GM18499 (cell line): ENCODE results near the gene SAYSD1.
"Not testable (repeated sequence)": the region's sequence is repeated elsewhere in the genome, so short reads cannot be mapped to it uniquely, and the experiment has no call there.

Experiments used
- ATAC-seq: cut with Tn5 transposase; IDR thresholded peaks from one replicate; pipeline ENCODE4 v1.9.1; 2021; ENCODE audit warnings: moderate number of reproducible peaks; ENCODE audit not compliant: insufficient read depth, unreplicated experiment

SAYSD1 gene, protein sequence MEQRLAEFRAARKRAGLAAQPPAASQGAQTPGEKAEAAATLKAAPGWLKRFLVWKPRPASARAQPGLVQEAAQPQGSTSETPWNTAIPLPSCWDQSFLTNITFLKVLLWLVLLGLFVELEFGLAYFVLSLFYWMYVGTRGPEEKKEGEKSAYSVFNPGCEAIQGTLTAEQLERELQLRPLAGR

DNA sequence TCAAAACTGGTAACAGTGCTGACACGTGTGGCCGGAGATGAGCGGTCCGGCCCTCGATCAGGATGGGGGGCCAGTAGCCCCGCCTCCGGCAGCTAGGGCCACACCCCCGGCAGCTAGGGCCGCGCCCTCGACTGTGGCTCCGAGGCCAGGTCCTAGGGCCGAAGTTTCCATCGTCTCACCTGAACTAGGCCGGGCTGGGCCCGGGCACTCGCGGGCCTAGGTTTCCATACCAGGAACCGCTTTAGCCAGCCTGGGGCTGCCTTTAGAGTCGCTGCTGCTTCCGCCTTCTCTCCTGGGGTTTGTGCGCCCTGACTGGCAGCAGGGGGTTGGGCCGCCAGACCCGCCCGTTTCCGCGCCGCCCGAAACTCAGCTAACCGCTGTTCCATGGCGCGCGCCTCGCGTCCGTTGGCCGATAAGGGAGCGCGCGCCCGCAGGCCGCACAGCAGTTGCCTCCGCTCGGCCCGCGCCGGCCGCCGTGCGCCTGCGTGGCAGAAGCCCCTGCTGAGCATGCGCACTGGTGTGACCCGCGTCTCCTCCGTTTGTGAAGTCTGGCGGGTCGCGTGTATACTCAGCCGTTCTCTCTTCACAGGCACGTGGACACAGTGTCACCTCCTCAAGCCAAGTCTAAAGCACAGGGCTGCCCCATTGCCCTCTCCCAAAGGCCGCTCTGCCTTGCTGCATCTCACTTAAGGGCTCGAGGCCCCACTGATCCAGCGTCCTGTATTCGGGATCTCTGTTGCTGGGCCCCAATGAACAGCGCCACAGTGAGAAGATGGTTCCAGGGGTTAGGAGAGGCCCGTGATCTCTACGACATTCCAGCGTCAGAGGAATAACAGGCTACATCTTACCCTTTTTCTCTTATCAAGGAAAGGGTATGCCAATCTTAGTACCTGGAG lies at the start of gene SAYSD1:
Gene SAYSD1 (minus strand): TSS at position 483 of the 896 bp plus-strand sequence. CDS start 97 bp downstream, at position 386.
- ATAC-seq = peak; percentile 73

DNA sequence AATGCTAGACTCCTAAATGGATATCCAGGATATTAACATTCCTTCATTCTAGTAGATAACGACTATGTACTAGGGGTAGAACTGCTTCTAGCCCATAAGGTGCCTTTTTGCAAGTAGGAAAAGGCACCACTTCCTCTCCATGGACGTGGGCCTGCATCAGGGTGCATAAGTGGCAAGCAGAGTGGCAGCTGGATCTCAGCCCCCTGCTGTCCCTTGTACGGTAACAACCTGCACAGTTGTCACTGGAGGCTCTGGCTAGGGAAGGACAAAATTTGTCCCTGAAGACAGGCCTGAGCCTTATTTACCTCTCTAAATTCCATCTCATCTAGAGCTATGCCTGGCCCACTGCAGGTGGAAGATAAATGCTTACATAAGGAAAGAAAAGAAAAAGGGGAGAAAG lies 42.5 kb upstream of the SAYSD1 start:
- ATAC-seq = no peak

DNA sequence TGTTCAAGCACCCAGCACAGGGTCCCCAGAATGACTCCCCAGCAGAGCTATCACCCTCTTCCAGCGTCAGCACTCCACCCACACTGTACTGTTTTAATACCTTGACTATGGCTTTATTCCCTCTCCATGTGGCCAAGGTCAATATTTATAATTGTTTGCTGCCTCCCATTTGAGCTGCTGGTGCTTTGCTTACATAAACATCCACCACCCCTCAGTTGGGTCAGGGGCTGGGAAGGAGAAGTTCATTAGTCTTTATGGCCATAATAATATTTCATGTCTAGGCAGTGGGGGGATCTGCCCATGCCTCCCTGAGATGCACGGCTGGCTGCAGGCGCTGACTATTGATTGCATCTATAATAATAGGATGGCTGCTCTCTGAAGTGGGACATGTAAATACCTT lies 41.8 kb upstream of the SAYSD1 start:
- ATAC-seq = no peak

DNA sequence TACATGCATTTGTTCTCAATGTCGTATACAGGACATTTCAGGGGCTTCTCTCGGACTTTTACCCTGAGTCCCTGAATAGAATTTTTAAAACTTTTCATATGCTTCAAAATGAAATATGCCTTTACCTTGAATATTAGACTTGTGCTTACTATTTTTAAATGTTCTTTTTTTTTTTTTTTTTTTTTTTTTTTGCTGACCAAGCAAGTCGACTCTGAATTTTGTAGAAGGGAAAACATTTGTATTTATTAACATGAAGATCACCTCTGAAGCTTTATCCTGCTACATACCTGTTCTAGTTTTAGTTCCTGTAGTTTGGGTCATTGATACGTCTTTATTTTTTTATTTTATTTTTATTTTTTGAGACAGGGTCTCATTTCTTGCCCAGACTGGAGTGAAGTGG lies 39.7 kb upstream of the SAYSD1 start:
- no peak for ATAC-seq

DNA sequence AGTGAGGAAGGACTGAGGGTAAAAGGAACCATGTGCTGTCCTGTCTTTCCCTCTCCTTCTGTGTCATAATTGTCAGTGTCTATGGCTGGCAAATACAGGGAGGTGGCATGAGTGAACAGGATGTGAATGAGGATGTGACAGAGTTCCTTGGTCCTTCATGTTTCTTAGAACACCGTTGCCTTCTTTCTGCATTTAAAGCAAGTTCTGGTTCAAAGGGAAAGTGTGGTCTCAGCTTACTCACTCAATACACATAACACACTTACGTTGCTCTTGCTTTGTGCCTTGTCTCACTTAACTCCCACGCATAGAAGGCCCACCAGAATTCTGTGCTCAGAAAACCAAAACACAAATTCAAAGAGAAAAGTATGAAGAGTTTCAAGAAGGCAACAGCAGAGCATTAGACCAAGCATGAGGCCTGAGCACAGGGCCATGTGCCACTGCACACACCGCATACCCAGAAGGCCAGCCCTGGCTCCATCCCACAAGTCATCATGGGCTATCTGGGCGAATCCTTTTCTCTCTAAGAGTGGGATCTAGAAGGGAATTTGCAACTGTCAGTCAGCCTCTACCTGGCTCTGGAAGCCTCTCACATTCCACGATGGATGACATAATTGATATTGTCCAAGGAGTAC lies 38.9 kb upstream of the SAYSD1 start:
- no peak for ATAC-seq

DNA sequence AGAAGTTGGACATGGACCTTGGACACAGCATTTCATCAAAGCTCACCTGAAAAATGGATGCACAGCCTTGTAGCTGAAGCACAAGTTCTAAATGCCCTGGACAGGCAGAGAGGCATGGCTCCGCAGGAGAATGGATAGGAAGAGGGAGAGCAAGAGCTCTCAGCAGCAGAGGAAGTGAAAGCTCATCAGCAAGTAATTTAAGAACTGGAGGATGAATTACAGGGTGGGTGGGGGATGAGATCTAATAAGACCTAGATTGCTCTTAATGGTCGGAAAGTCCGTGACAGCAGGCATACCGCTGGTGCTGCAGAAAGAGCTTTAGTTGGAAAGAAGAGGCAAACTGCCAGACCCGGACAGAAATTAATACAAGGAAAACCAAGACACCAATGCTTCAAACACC lies 37.3 kb upstream of the SAYSD1 start:
- ATAC-seq = no peak

DNA sequence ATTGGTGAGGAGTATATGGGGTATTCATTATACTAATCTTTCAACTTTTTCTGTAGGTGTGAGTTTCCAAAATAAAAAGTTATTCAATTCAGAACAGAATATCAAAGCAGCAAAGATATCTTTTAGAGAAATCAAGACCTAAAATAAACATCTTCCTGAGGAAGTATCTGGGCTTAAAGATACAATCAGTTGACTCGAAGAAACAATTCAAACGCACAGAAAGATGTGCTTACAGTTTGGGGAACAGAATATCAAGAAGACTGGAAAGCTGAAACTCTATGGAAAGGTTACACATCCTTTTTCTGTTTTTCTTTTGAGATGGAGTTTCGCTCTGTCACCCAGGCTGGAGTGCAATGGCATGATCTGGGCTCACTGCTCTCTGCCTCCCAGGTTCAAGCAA lies 36.2 kb upstream of the SAYSD1 start:
- ATAC-seq = no peak

DNA sequence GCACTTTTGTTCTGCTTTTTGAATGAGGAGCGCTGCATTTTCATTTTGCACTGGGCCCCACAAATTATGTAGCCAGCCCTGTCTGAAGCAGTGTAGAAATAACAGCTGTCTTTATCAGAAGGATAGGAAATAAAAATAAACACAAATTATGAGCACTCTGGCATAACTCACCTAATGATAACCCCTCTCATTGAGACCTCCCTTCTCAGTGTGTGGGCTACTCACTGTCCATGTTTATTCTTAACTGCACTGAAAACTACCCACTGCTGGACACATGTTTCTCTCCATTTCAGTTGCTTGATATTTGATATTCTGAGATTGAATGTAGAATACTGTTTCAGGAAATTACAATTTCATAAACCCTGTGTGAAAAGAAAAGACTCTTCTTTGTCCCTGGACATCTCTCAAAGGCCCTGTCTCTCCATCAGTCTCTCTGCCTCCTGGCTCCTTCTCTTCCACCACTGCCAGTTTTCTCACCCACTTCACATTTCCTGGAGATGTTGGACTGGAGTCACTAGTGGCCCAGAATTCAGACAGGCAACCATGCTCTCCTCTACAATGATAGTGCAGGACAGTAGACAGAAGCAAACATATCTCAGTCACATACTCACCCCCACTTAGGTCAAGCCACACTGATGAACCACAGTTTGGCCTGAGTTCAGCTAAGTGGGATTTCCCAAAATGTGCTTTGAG lies 29.6 kb upstream of the SAYSD1 start:
- ATAC-seq = no peak

DNA sequence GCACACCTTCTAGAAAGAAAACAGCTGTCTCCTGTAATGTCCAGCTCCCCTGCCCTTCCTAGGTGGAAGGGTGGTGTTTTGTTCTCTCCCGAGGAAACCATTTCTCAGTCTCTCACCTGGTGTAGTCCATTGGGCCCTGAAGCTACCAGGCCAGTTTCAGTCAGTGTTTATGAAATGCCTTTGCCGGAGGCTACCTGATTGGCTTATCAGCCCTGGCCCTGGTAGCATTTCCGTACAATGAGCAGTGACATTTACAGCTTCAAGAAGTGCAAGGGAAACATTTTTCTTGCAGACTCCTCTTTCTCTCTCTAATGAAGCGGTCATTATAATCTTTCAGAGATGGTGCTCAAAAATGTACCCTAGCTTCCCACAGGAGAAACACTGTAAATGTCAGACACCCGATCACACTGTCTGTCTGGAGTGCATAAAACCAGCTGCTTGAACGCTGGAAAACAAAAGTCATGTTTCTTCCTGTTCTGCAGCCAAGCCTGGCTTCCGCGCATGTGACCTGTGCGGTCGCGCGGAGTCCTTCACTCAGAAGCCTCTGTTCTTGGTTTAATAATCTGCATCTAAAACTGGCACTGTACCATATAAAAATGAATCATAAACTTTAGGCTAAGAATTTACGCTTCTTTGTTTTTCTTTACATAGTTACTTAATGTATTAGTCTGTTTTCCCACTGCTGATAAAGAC lies 28.4 kb upstream of the SAYSD1 start:
- ATAC-seq = no peak

DNA sequence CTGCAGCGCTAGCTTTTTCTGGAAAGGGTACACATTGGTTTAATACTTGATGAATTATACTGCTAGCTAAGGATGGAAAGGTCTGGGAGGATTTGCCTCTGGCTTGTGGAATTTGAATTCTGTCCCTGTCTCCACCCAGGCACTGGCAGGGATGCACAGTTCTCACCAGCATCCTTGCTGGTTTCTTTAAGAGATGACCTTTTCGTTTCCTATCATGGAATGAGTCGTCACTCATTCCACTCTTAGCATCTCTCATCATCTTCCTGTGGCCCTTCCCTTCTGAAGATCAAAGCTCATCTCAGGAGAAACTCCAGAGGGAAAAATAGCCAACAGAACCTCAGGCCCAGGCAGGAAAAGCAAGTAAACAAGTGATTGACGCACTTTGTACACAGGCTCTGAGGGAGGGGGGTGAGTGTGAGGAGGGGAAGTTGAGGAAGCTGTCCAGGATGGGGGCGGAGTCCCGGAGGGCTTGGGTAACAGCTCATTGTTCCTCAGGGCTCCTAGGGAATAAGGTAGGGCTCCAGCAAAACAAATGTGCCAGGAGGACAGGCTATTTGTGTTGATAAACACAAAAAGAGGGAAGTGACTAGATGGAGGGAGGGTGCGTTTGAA lies 25.7 kb upstream of the SAYSD1 start:
- ATAC-seq = no peak

DNA sequence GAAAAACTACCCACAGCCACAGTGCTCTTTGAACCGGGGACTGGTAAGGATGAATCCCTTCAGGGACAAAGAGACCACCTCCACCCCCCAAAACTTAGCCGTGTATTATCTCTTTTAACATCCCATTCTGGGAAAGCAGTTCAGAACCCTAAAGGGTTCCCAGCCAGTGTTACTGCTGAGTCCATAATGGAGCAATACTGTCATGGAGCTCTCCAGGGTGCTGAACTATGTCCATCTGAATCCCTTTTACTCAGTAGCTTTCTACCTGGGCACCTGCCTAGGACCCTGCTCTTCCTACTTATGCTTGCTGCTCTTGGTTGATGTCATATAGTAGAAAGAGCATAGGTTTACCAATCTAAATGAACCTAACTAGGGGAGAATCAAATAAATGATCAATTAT lies 22.3 kb upstream of the SAYSD1 start:
- no peak for ATAC-seq

DNA sequence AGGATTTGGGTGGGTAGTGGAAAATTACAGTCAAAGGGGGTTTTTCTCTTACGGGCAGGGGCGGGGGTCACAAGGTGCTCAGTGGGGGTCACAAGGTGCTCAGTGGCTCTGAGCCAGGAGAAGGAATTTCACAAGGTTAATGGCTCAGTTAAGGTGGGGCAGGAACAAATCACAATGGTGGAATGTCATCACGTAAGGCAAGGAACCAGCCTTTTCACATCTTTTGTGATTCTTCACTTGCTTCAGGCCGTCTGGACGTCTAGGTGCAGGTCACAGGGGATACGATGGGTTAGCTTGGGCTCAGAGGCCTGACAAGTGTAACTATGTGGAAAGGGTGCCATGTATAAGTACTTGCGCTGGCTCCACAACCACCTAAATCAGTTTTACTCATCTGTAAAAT lies 21.2 kb upstream of the SAYSD1 start:
- ATAC-seq = not testable (repeated sequence)

DNA sequence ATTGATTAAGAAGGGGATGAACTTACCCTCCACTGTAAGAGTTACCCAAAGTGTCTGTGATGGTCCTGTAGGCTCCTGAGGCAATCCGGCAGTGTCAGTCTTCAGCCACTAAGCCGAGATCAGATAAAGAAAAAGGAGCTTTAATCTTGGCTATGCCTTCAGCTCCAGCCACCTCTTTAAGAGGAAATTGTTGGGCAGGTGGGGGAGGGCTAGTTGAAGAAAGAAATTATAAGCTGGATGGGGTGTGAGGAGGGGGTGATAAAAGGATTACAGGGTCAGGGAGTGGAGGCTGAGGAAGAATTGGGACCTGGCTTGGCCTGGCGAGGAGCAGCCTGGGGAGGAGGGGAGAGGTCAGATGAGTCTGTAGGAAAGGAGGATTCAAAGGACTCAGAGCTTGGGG lies 19.8 kb upstream of the SAYSD1 start:
- ATAC-seq = not testable (repeated sequence)

DNA sequence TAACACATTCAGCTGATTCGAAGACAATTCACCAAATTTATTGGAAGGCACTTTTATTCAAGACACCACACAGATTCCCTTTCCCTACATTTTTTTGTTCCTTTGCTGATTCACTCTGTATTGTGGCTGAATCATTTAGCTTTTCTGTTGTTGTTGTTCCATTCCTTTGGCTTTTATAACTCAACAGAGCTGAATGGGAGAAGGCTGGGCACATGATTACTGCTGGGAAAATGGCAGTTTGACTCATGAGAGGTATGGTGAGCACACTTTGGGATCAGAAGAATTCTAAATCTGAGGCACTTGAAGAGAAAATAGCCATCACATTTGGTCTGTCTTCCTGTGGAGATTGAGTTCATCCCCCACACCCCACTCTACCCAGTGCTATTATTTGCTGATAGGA lies 15.7 kb upstream of the SAYSD1 start:
- ATAC-seq = no peak

DNA sequence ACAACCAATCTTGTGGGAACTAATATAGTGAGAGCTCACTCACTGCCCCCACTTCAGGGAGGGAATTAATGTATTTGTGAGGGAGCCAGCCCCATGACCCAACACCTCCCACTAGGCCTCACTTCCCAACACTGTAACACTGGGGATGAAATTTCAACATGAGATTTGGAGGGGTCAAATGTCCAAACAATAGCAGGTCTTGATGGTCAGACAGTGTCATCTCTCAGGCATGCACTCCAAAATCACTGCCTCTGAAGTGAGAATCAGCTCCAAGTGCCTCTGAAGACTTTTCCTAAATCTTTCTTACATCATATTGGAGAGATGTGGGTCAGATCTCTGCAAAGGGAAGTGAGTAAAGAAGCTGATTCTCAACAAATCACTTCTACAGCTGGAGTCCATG lies 13.8 kb upstream of the SAYSD1 start:
- no peak for ATAC-seq

DNA sequence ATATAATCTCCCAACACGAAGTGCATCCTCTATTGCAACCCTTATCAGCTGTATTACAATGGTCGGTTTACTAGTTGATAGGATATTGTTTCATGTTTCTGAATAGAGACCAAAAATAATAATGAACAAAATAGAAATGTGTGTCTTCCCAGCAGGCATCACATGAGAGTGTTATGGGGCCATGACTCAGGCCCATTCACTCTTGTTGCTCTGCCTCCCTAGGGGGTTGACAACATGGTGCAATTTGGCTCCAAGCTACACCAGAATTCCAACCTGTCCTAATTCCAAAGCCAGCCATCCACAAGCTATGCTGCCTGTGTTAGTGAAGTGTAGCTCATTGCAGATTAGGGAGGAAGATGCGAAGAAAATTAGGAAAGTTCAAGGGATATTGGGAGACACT lies 13.1 kb upstream of the SAYSD1 start:
- no peak for ATAC-seq

DNA sequence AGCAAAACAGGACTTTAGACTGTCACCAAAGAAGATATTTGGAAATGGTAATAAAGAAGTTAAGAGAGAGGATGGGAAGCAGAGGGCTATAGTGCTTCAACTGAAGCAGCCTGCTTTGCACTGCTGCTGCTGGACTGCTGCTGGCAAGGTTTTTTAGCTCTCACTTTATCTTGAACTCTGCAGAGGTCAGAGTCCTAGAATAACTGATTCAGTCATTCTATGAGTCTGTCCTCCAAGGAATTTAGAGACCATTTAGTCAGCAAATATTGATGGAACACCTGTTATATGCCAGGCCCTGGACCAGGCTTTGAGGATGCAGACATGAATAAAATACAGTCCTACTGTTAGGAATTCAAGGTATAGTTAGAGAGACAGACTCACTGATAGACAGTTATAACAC lies 9.1 kb upstream of the SAYSD1 start:
- no peak for ATAC-seq

DNA sequence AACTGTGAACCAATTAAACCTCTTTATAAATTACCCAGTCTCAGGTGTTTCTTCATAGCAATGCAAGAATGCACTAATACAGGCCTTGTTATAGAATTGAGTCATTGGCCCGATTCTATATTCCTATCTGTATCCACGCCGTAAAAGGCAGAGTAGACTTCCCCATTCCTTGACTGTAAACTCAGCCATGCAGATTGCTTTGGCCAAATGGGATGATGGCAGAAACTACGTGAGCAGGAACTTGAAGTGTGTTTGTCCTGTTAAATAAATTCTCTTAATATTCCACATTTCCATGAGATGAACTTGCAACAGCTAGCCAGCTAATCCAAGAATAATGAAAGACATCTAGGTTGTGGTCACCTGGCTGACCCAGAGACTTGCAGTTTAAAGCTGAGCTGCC lies 3.9 kb upstream of the SAYSD1 start:
- ATAC-seq = no peak

DNA sequence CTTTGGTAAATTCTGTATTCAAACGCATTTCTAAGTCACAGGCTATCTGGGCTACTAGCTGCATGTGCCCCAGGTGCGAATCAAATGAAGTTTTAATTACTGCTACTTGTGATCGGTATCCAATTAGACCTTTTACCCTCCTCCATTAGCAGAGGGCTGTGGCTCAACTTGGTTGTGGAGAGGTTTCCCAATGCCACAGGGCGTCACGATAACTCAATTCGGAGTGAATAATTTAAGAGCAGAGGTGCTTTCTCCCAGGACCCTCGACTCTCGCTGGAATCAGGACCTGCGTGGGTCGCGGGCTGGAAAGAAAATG lies 640 bp downstream of the SAYSD1 start:
- ATAC-seq = peak; percentile 12

DNA sequence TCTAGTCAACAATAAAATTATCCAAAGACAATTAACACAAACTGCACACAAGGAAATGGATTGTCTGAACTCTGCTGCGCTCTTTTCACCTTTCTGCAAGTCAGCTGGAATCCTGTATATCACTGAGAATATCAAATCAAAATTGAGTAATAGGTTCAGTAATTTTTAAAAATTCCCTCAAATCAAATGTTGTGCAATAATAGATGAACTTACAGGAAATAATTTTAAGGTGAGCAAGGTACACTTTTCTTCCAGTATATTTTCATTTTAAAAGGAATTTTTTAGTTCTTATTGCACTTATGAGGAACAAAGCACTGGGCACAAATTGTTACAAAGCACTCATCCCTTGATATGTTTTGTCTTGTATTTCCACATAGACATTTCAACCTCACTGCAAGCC lies 1.2 kb downstream of the SAYSD1 start:
- no peak for ATAC-seq
